Nephron (organoid): Measurements from ENCODE around the gene AP2A1.

Experiments used
- H3K27ac Mint-ChIP-seq, 3 experiments: 2 replicates each; pipeline ENCODE4 v1.8.0; 2020; ENCODE audit warnings: mixed read lengths in 3 of 3, mild to moderate bottlenecking in 2 of 3, moderate library complexity in 1 of 3
- H3K27me3 Mint-ChIP-seq: 2 replicates; pipeline ENCODE4 v1.8.0; 2021; ENCODE audit warnings: low read depth, mild to moderate bottlenecking, moderate library complexity, mixed read lengths
- H3K36me3 Mint-ChIP-seq: 2 replicates; pipeline ENCODE4 v1.8.0; 2020; ENCODE audit warnings: low read depth, mixed read lengths
- H3K4me1 Mint-ChIP-seq: 2 replicates; pipeline ENCODE4 v1.8.0; 2020; ENCODE audit warnings: mixed read lengths
- H3K4me3 Mint-ChIP-seq, 3 experiments: 2 replicates each; pipeline ENCODE4 v1.8.0; 2020; ENCODE audit warnings: mild to moderate bottlenecking in 3 of 3, mixed read lengths in 3 of 3, moderate library complexity in 2 of 3
- H3K9me3 Mint-ChIP-seq: 2 replicates; pipeline ENCODE4 v1.8.0; 2020; ENCODE audit warnings: mixed read lengths
- CTCF ChIP-seq, 3 experiments: fragments of 200-600 bp; sonication (generic); IDR thresholded peaks; one replicate each; pipeline ENCODE4 v1.5.0; 2021; ENCODE audit warnings: antibody characterized with exemption in 3 of 3; ENCODE audit not compliant: unreplicated experiment in 3 of 3

The AP2A1 gene

GRCh38 chr19:49779731-49780555 is 13.1 kb downstream of the AP2A1 start:
- no peak for TF ChIP-seq CTCF (IDR thresholded peaks at IDR 0.05; ENCODE audit: unreplicated experiment in 3 of 3)
- no peaks in the 10 kb centered on the region for H3K27me3 Mint-ChIP-seq
- peaks cover 30% of the 10 kb centered on the region for H3K36me3 Mint-ChIP-seq
- no peaks in the 10 kb centered on the region for H3K4me1 Mint-ChIP-seq
- H3K27ac Mint-ChIP-seq: peak overlapping the region in 1 of 3 experiments; percentile 64
- H3K4me3 Mint-ChIP-seq: no peak overlapping the region
- H3K9me3 Mint-ChIP-seq: no peaks in the 10 kb centered on the region

- no peaks in the 10 kb centered on the region for H3K9me3 Mint-ChIP-seq
- H3K4me3 Mint-ChIP-seq: no peak overlapping the region
- H3K27me3 Mint-ChIP-seq: no peaks in the 10 kb centered on the region
- no peak for TF ChIP-seq CTCF (IDR thresholded peaks at IDR 0.05; ENCODE audit: unreplicated experiment in 3 of 3)
- H3K27ac Mint-ChIP-seq: no peak overlapping the region
- H3K36me3 Mint-ChIP-seq: peaks cover 36% of the 10 kb centered on the region
- no peaks in the 10 kb centered on the region for H3K4me1 Mint-ChIP-seq
Observed at GRCh38 chr19:49780861-49781260, 14.1 kb downstream of the AP2A1 start.

DNA sequence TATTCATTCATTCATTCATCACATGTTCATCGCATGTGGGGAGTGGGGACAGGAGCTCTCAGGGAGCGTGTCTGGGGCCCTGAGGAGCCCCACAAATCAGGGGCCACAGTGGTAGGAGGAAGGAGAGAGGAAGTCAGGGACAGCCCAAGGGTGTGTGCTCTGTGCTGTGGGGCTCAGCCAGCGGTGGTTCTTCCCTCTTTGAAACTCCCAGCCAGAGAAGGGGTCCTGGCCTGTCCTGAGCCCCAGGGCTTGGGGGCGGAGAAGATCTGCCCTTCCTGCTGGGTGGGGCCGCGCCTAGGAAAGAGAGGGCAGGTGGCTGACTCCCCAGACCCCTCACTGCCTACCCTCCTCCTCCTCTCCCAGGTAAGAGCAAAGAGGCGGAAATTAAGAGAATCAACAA is 14.6 kb downstream of the AP2A1 start:
- H3K9me3 Mint-ChIP-seq: no peaks in the 10 kb centered on the region
- no peak overlapping the region for H3K27ac Mint-ChIP-seq
- no peak overlapping the region for H3K4me3 Mint-ChIP-seq
- peaks cover 36% of the 10 kb centered on the region for H3K36me3 Mint-ChIP-seq
- H3K27me3 Mint-ChIP-seq: no peaks in the 10 kb centered on the region
- TF ChIP-seq CTCF (IDR thresholded peaks at IDR 0.05; ENCODE audit: unreplicated experiment in 3 of 3): no peak
- H3K4me1 Mint-ChIP-seq: peaks cover 3% of the 10 kb centered on the region

- Mint-ChIP-seq H3K36me3 (peaks cover 41% of the 10 kb centered on the region), H3K9me3 (no peaks in the 10 kb centered on the region), H3K27me3 (no peaks in the 10 kb centered on the region), H3K4me3 (no peak overlapping the region), H3K4me1 (peaks cover 7% of the 10 kb centered on the region), H3K27ac (no peak overlapping the region)
- TF ChIP-seq CTCF (IDR thresholded peaks at IDR 0.05; ENCODE audit: unreplicated experiment in 3 of 3): no peak
Observed at GRCh38 chr19:49782515-49782914, 15.7 kb downstream of the AP2A1 start.

GRCh38 chr19:49786376-49786820 is 19.6 kb downstream of the AP2A1 start:
- Mint-ChIP-seq H3K36me3 (peaks cover 60% of the 10 kb centered on the region), H3K4me1 (peaks cover 18% of the 10 kb centered on the region), H3K27ac (peak overlapping the region; percentile 59 to 84 (median 83)), H3K9me3 (no peaks in the 10 kb centered on the region), H3K4me3 (no peak overlapping the region), H3K27me3 (no peaks in the 10 kb centered on the region)
- no peak for TF ChIP-seq CTCF (IDR thresholded peaks at IDR 0.05; ENCODE audit: unreplicated experiment in 3 of 3)

- Mint-ChIP-seq H3K27ac (no peak overlapping the region), H3K4me1 (peaks cover 18% of the 10 kb centered on the region), H3K4me3 (no peak overlapping the region), H3K27me3 (no peaks in the 10 kb centered on the region), H3K9me3 (no peaks in the 10 kb centered on the region), H3K36me3 (peaks cover 56% of the 10 kb centered on the region)
- no peak for TF ChIP-seq CTCF (IDR thresholded peaks at IDR 0.05; ENCODE audit: unreplicated experiment in 3 of 3)
Observed at GRCh38 chr19:49787746-49788145, 20.9 kb downstream of the AP2A1 start.
